Renal pelvis (tissue), 12 donors: ENCODE data around the gene KLRC3. TPM values are rescaled to one million over a fixed set of nuclear protein-coding genes. Genes with fewer than 3 reads are reported as not detected.
"Not testable (repeated sequence)": the region's sequence is repeated elsewhere in the genome, so short reads cannot be mapped to it uniquely, and the experiment has no call there.

ENCODE experiments used
- DNase-seq: peaks from one replicate; pipeline ENCODE4 v3.0.0-alpha.2; 2013
- long read RNA-seq, 16 experiments: transcript quantifications; one replicate each; lab custom pipeline, GENCODE V29; 2026
- polyA plus RNA-seq, 3 donors: library from polyadenylated mRNA; unstranded; fragments of 120-200 nt; gene quantifications; one replicate each; pipeline ENCODE4 v1.2.1, GENCODE V29; 2013; ENCODE audit not compliant: insufficient read length in 3 of 3

KLRC3 gene
- polyA plus RNA-seq, result under 1 TPM in 1 of 3 donors, not detected in 2; 0.25 TPM
- long read RNA-seq, donor 1, result 0 reads
- long read RNA-seq, donor 2, result 0 reads
- long read RNA-seq, donor 3, result 0 reads
- long read RNA-seq, donor 4, result 0 reads
- long read RNA-seq, donor 5, result 0 reads
- long read RNA-seq, donor 6, result 0 reads
- long read RNA-seq, donor 7, result 0 reads
- long read RNA-seq, donor 8, result 0 reads
- long read RNA-seq, donor 9, result 0 reads
- long read RNA-seq, donor 10, result 0 reads
- long read RNA-seq, donor 11, result 0 reads
- long read RNA-seq, donor 12, result 0 reads
- long read RNA-seq, donor 13, result 0 reads
- long read RNA-seq, donor 14, result 0 reads
- long read RNA-seq, donor 15, result 0 reads
- long read RNA-seq, donor 16, result 0 reads

DNA sequence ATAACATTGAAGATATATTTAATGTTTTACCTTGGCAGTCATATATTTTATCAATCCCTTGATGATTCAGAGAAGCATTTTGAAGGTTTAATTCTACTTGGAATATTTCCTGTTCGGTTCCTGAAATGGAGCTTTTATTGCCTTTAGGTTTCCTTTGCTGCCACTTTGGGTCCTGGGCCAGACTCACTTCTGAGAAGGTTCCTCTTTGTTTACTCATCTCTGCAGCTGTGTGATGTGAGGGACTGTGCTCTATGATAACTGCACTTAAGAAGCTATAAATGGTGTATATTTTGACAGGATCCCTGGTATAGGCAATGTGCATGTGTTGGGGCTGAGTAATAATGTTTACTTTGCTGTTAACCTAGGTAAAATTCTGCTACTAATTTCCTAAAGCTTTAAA, at the start of gene KLRC3:
Gene KLRC3 (minus strand): TSS at position 262 of the 400 bp plus-strand sequence. CDS start 45 bp downstream, at position 217.
- DNase-seq, result not testable (repeated sequence)

- no peak for DNase-seq
These were observed 49.3 kb upstream of the KLRC3 start for GRCh38 chr12:10469701-10470100.

DNA sequence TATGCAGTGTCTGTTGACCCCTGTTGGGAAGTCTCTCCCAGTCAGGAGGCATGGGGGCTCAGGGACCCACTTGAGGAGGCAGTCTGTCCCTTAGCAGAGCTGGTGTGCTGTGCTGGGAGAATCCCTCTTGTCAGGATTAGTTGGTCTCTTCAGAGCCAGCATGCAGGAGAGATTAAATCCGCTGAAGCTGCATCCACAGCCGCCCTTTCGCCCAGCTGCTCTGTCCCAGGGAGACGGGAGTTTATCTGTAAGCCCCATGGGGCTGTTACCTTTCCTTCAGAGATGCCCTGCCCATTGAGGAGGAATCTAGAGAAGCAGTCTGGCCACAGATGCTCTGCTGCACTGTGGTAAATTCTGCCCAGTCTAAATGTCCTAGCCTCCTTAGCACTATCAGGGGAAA, 45.9 kb upstream of the KLRC3 start:
- DNase-seq, result no peak

DNA sequence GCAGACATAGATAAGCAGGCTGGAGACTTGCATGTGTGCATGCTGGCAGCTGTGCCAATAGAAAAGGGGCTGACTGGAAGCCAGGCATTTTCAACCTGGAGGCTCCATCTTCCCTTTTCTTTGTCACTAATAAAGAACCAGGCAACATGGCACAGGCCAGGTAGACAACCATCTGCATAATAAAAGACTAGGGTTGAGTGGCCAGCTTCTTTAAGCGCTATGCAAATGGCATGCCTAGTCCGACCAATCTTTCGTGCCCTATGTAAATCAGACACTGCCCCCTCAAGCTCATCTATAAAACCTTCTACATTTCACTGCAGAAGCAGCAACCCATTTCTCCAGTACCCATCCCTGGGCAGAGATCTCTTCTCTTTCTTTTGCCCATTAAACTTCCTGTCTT, 37.4 kb upstream of the KLRC3 start:
- DNase-seq, result no peak

GRCh38 chr12:10456856-10457255, 36.5 kb upstream of the KLRC3 start:
- no peak for DNase-seq

GRCh38 chr12:10455766-10456165, 35.4 kb upstream of the KLRC3 start:
- no peak for DNase-seq

DNA sequence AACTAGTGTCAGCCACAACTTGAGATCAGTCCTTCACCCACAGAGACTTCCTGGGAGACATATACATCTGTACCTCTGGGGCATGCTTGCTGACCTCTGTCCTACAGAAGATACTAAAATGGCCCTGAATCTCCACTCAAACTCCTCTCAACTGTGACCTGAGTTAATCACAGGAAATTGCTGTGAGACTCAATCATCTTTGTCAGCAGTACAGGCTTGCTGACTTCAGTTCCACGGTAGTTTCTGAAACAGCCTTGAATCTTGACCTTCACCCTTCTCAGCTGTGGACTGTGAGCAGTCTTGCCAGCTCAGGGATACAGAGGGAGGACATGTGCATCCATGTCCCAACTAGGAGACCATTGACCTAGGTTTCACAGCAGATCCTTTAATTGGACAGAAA, 34.1 kb upstream of the KLRC3 start:
- DNase-seq, result no peak

- DNase-seq, result no peak
These were observed 32.8 kb upstream of the KLRC3 start, which contains the start of gene KLRC1 for GRCh38 chr12:10453156-10453555. Gene KLRC1, minus strand, starts transcription at chr12:10453377. Its CDS starts 2,221 bp downstream, at chr12:10451156.

DNA sequence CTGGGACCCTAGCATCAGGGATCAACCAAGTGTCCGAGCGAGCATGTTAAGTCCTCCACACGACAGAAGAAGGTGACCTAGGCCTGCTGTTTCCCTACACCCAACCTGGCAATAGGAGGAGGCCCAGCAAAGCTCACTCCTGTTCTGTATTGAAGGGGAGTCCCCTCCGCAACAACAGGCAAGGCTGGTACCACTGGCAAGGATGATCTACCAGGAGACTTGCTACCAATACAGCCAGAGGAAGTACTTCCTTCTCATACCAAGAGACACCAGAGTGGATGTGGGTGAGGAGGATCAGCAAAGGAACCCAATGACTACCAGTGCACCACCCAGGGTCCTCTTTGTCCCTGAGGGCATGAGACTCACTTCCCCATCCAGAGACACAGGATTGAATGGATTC, 27.8 kb upstream of the KLRC3 start:
- no peak for DNase-seq

GRCh38 chr12:10446052-10446451, 25.7 kb upstream of the KLRC3 start:
- not testable (repeated sequence) for DNase-seq

- DNase-seq, result not testable (repeated sequence)
These were observed 20.7 kb upstream of the KLRC3 start for GRCh38 chr12:10441144-10441543.

DNA sequence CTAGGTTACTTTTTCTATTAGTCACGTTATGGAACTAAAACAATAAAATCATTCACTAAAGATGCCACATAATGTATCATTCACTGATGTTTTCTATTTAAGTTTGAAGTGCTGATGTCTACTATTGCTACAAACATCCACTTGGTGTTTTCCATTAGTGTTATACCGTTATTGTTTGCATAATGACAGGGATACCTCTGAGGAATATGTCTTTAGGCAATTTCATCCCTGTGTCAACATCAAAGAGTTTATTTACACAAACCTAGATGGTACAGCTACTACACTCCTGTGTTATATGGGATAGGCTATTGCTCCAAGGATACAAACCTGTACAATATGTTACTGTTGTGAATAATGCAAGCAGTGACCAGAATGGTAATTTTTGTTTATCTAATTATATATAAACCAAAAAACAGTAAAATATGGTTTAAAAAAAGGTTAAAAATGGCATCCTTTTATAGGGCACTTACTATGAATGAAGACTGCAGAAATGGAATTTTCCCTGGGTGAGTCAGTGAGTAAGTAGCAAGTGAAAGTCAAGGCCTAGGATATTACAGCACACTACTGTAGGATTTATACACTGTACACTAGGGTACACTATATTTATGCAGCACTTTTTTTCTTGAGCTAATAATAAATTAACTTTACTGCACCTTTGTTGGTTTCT, 19.3 kb upstream of the KLRC3 start:
- not testable (repeated sequence) for DNase-seq

DNA sequence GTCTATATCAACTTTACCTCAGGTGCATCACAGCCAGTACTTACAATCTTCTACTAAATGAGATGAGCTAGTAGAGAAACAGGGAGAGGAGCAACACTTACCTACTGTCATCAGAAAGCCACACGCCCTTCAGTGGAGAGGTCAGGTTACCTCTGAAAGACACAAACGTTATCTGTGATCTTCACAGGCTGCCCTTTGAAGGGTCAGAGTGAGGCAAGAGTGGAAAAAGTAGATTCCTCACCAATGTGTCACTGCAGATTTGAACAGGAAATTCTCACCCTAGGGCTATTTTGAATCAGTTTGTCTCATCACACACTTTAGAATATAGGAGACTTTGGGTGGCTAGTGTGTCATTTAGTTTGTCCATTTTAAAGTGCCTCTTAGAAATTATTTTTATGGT, 17.2 kb upstream of the KLRC3 start:
- not testable (repeated sequence) for DNase-seq

GRCh38 chr12:10435816-10436215, 15.4 kb upstream of the KLRC3 start, which contains the start of gene KLRC2:
Gene KLRC2, minus strand, starts transcription at chr12:10436010. Its CDS starts 24 bp downstream, at chr12:10435986.
- not testable (repeated sequence) for DNase-seq

GRCh38 chr12:10430623-10431022, 10.2 kb upstream of the KLRC3 start:
- DNase-seq, result not testable (repeated sequence)

DNA sequence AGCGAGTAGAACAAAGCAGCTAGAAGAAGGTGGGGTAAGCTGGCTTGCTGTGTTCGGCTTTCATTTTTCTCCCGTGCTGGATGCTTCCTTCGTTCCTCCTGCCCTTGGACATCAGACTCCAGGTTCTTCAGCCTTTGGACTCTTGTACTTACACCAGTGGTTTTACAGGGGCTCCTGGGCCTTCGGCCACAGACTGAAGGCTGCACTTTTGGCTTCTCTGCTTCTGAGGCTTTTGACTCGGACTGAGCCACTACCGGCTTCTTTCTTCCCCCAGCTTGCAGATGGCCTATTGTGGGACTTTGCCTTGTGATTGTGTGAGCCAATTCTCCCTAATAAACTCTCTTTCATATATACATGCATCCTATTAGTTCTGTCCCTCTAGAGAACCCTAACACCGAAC, 5.5 kb upstream of the KLRC3 start:
- not testable (repeated sequence) for DNase-seq

DNA sequence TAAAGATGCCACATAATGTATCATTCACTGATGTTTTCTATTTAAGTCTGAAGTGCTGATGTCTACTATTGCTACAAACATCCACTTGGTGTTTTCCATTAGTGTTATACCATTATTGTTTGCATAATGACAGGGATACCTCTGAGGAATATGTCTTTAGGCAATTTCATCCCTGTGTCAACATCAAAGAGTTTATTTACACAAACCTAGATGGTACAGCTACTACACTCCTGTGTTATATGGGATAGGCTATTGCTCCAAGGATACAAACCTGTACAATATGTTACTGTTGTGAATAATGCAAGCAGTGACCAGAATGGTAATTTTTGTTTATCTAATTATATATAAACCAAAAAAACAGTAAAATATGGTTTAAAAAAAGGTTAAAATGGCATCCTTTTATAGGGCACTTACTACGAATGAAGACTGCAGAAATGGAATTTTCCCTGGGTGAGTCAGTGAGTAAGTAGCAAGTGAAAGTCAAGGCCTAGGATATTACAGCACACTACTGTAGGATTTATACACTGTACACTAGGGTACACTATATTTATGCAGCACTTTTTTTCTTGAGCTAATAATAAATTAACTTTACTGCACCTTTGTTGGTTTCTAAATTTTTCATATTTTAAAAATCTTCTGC, 4.0 kb upstream of the KLRC3 start:
- DNase-seq, result not testable (repeated sequence)

- not testable (repeated sequence) for DNase-seq
These were observed 1.8 kb upstream of the KLRC3 start for GRCh38 chr12:10422159-10422558.

DNA sequence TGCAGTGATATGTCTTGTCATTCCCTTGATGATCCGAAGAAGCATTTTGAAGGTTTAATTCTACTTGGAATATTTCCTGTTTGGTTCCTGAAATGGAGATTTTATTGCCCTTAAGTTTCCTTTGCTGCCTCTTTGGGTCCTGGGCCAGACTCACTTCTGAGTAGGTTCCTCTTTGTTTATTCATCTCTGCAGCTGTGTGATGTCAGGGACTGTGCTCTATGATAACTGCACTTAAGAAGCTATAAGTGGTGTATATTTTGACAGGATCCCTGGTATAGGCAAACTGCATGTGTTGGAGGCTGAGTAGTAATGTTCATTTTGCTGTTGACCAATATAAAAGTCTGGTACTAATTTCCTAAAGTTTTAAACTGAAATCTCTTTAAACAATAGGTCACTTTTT, 11.0 kb downstream of the KLRC3 start, which contains the start of gene KLRC4:
Gene KLRC4 (minus strand): TSS at position 366 of the 400 bp plus-strand sequence. CDS start 182 bp downstream, at position 184.
- DNase-seq, result no peak

- DNase-seq, result no peak
These were observed 11.6 kb downstream of the KLRC3 start for GRCh38 chr12:10408842-10409241.

- no peak for DNase-seq
These were observed 13.7 kb downstream of the KLRC3 start for GRCh38 chr12:10406725-10407124.

DNA sequence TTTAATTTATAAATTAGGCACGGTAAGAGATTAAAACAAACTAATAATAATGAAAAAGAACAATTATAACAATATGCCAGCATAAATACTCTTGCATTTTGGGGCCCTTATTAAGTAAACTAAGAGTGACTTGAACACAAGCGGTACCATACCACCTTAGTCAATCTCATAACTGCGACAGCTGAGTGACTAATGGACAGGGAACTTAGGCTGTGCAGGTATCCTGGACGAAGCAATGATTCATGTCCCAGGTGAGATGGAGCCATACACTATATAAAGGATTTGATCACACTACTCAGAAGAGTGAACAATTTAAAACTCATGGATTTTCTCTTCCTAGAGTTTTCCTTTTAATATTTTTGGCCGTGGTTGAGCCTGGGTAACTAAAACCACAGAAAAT, 15.1 kb downstream of the KLRC3 start:
- DNase-seq, result no peak
